Measurements from ENCODE around the gene USP34.
"Not testable (repeated sequence)": the region's sequence is repeated elsewhere in the genome, so short reads cannot be mapped to it uniquely, and the experiment has no call there.

Gene USP34

GRCh38 chr2:61451178-61451577, 19.7 kb downstream of the USP34 start:
- H3K9ac ChIP-seq (ENCODE audit: low read depth, low read length), result no peak overlapping the region
- H3K4me1 ChIP-seq (ENCODE audit: insufficient read depth, low read length), result no peaks in the 10 kb centered on the region
- H3K36me3 ChIP-seq (ENCODE audit: insufficient read depth, low read length), result peaks cover 5% of the 10 kb centered on the region; the same call in 1 of the 2 replicates
- no peaks in the 10 kb centered on the region for H3K9me3 ChIP-seq (ENCODE audit: control insufficient read depth, insufficient read depth, low read length)

GRCh38 chr2:61450144-61450543, 20.7 kb downstream of the USP34 start:
- Histone ChIP-seq H3K9me3 (ENCODE audit: control insufficient read depth, insufficient read depth, low read length) (no peaks in the 10 kb centered on the region), H3K9ac (ENCODE audit: low read depth, low read length) (no peak overlapping the region), H3K4me1 (ENCODE audit: insufficient read depth, low read length) (no peaks in the 10 kb centered on the region), H3K36me3 (ENCODE audit: insufficient read depth, low read length) (peaks cover 5% of the 10 kb centered on the region; the same call in 1 of the 2 replicates)

- H3K36me3 ChIP-seq (ENCODE audit: insufficient read depth, low read length), result peaks cover 5% of the 10 kb centered on the region; the same call in 1 of the 2 replicates
- H3K9ac ChIP-seq (ENCODE audit: low read depth, low read length), result no peak overlapping the region
- no peaks in the 10 kb centered on the region for H3K9me3 ChIP-seq (ENCODE audit: control insufficient read depth, insufficient read depth, low read length)
- no peaks in the 10 kb centered on the region for H3K4me1 ChIP-seq (ENCODE audit: insufficient read depth, low read length)
Measured at GRCh38 chr2:61448229-61448628, 22.7 kb downstream of the USP34 start.

- not testable (repeated sequence) for H3K4me1 ChIP-seq (ENCODE audit: insufficient read depth, low read length); H3K9ac ChIP-seq (ENCODE audit: low read depth, low read length); H3K9me3 ChIP-seq (ENCODE audit: control insufficient read depth, insufficient read depth, low read length); H3K36me3 ChIP-seq (ENCODE audit: insufficient read depth, low read length)
Measured at GRCh38 chr2:61446971-61447370, 23.9 kb downstream of the USP34 start.

GRCh38 chr2:61443342-61444041, 27.4 kb downstream of the USP34 start:
- Histone ChIP-seq H3K36me3 (ENCODE audit: insufficient read depth, low read length) (peaks cover 5% of the 10 kb centered on the region; the same call in 1 of the 2 replicates), H3K4me1 (ENCODE audit: insufficient read depth, low read length) (no peaks in the 10 kb centered on the region), H3K9ac (ENCODE audit: low read depth, low read length) (no peak overlapping the region), H3K9me3 (ENCODE audit: control insufficient read depth, insufficient read depth, low read length) (no peaks in the 10 kb centered on the region)

- H3K36me3 ChIP-seq (ENCODE audit: insufficient read depth, low read length), result no peaks in the 10 kb centered on the region
- H3K9me3 ChIP-seq (ENCODE audit: control insufficient read depth, insufficient read depth, low read length), result no peaks in the 10 kb centered on the region
- H3K4me1 ChIP-seq (ENCODE audit: insufficient read depth, low read length), result no peaks in the 10 kb centered on the region
- no peak overlapping the region for H3K9ac ChIP-seq (ENCODE audit: low read depth, low read length)
Measured at GRCh38 chr2:61439241-61440002, 31.5 kb downstream of the USP34 start.

GRCh38 chr2:61438670-61439069, 32.2 kb downstream of the USP34 start:
- no peak overlapping the region for H3K9ac ChIP-seq (ENCODE audit: low read depth, low read length)
- no peaks in the 10 kb centered on the region for H3K36me3 ChIP-seq (ENCODE audit: insufficient read depth, low read length)
- H3K4me1 ChIP-seq (ENCODE audit: insufficient read depth, low read length), result no peaks in the 10 kb centered on the region; the same call in 1 of the 2 replicates
- no peaks in the 10 kb centered on the region for H3K9me3 ChIP-seq (ENCODE audit: control insufficient read depth, insufficient read depth, low read length)

GRCh38 chr2:61437170-61437569, 33.7 kb downstream of the USP34 start:
- no peaks in the 10 kb centered on the region for H3K9me3 ChIP-seq (ENCODE audit: control insufficient read depth, insufficient read depth, low read length)
- no peaks in the 10 kb centered on the region; the same call in 1 of the 2 replicates for H3K4me1 ChIP-seq (ENCODE audit: insufficient read depth, low read length)
- no peak overlapping the region for H3K9ac ChIP-seq (ENCODE audit: low read depth, low read length)
- H3K36me3 ChIP-seq (ENCODE audit: insufficient read depth, low read length), result no peaks in the 10 kb centered on the region

- H3K9me3 ChIP-seq (ENCODE audit: control insufficient read depth, insufficient read depth, low read length), result no peaks in the 10 kb centered on the region
- H3K9ac ChIP-seq (ENCODE audit: low read depth, low read length), result no peak overlapping the region
- no peaks in the 10 kb centered on the region for H3K36me3 ChIP-seq (ENCODE audit: insufficient read depth, low read length)
- H3K4me1 ChIP-seq (ENCODE audit: insufficient read depth, low read length), result no peaks in the 10 kb centered on the region; the same call in 1 of the 2 replicates
Measured at GRCh38 chr2:61436092-61436491, 34.8 kb downstream of the USP34 start.

- Histone ChIP-seq H3K36me3 (ENCODE audit: insufficient read depth, low read length) (no peaks in the 10 kb centered on the region), H3K4me1 (ENCODE audit: insufficient read depth, low read length) (no peaks in the 10 kb centered on the region; the same call in 1 of the 2 replicates), H3K9me3 (ENCODE audit: control insufficient read depth, insufficient read depth, low read length) (no peaks in the 10 kb centered on the region), H3K9ac (ENCODE audit: low read depth, low read length) (no peak overlapping the region)
Measured at GRCh38 chr2:61435291-61435690, 35.6 kb downstream of the USP34 start.

GRCh38 chr2:61434314-61434713, 36.6 kb downstream of the USP34 start:
- no peaks in the 10 kb centered on the region for H3K9me3 ChIP-seq (ENCODE audit: control insufficient read depth, insufficient read depth, low read length)
- no peaks in the 10 kb centered on the region; the same call in 1 of the 2 replicates for H3K4me1 ChIP-seq (ENCODE audit: insufficient read depth, low read length)
- H3K36me3 ChIP-seq (ENCODE audit: insufficient read depth, low read length), result no peaks in the 10 kb centered on the region
- H3K9ac ChIP-seq (ENCODE audit: low read depth, low read length), result no peak overlapping the region

- no peaks in the 10 kb centered on the region for H3K36me3 ChIP-seq (ENCODE audit: insufficient read depth, low read length)
- H3K9me3 ChIP-seq (ENCODE audit: control insufficient read depth, insufficient read depth, low read length), result no peaks in the 10 kb centered on the region
- no peaks in the 10 kb centered on the region; the same call in 1 of the 2 replicates for H3K4me1 ChIP-seq (ENCODE audit: insufficient read depth, low read length)
- no peak overlapping the region for H3K9ac ChIP-seq (ENCODE audit: low read depth, low read length)
Measured at GRCh38 chr2:61433606-61434005, 37.3 kb downstream of the USP34 start.

- no peaks in the 10 kb centered on the region for H3K36me3 ChIP-seq (ENCODE audit: insufficient read depth, low read length)
- no peak overlapping the region for H3K9ac ChIP-seq (ENCODE audit: low read depth, low read length)
- no peaks in the 10 kb centered on the region for H3K9me3 ChIP-seq (ENCODE audit: control insufficient read depth, insufficient read depth, low read length)
- H3K4me1 ChIP-seq (ENCODE audit: insufficient read depth, low read length), result no peaks in the 10 kb centered on the region; the same call in 1 of the 2 replicates
Measured at GRCh38 chr2:61432990-61433389, 37.9 kb downstream of the USP34 start.

GRCh38 chr2:61431345-61431744, 39.5 kb downstream of the USP34 start:
- Histone ChIP-seq H3K9ac (ENCODE audit: low read depth, low read length) (no peak overlapping the region), H3K9me3 (ENCODE audit: control insufficient read depth, insufficient read depth, low read length) (no peaks in the 10 kb centered on the region), H3K36me3 (ENCODE audit: insufficient read depth, low read length) (no peaks in the 10 kb centered on the region), H3K4me1 (ENCODE audit: insufficient read depth, low read length) (no peaks in the 10 kb centered on the region; the same call in 1 of the 2 replicates)

Measured in ES-I3 (cell line).